D721Med (cell line): Measurements from ENCODE around the gene IRS4.

ENCODE experiments used
- DNase-seq: peaks from one replicate; pipeline ENCODE4 v3.0.0; 2011; ENCODE audit warnings: low spot score; ENCODE audit not compliant: insufficient read length
- FAIRE-seq: peaks from 2 replicates; lab custom pipeline; 2011; peaks lifted over from hg19 to GRCh38; lab: Jason Lieb, UNC
- TF ChIP-seq, protein P1 (sequence below): IDR thresholded peaks from 2 replicates; pipeline ENCODE4 v1.5.1; 2012; ENCODE audit warnings: mild to moderate bottlenecking, control low read depth; ENCODE audit not compliant: insufficient read depth; ENCODE audit errors: missing control alignments

Gene IRS4

DNA sequence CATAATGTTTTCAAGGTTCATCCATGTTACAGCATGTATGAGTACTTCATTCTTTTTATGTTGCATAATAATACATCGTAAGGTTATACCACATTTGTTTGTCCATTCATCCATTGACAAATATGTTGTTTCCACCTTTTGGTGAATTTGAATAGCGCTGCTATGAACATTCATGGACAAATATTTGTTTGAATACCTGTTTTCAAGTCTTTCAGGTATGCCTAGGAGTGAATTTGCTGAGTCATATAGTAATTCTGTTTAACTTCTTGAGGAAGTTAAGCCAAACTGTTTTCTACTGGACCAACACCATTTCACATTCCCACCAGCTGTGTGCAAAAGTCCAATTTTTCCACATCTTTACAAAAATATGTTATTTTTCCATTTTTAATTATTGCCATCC lies 31.5 kb downstream of the IRS4 start:
- TF ChIP-seq, protein P1, sequence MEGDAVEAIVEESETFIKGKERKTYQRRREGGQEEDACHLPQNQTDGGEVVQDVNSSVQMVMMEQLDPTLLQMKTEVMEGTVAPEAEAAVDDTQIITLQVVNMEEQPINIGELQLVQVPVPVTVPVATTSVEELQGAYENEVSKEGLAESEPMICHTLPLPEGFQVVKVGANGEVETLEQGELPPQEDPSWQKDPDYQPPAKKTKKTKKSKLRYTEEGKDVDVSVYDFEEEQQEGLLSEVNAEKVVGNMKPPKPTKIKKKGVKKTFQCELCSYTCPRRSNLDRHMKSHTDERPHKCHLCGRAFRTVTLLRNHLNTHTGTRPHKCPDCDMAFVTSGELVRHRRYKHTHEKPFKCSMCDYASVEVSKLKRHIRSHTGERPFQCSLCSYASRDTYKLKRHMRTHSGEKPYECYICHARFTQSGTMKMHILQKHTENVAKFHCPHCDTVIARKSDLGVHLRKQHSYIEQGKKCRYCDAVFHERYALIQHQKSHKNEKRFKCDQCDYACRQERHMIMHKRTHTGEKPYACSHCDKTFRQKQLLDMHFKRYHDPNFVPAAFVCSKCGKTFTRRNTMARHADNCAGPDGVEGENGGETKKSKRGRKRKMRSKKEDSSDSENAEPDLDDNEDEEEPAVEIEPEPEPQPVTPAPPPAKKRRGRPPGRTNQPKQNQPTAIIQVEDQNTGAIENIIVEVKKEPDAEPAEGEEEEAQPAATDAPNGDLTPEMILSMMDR, result no peak
- DNase-seq, result no peak
- FAIRE-seq, result no peak

DNA sequence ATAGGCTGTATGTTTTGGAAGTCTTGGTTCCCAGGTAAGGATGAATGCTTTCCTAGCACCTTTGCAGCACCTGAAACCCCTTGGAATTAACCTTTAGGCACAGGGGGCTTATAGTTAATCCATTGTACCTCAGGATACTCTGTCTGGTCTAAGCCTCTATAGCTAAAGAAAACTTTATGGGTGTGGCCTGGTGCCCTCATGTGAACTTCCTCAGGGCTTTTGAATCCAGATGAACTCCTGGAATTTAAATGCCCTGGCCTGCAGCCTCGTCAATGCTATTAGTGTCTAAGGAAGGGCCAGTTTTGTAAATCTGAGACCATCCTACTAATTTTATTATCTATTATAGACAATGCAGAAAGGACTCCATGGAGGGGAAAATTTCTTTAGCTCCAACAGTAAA lies 33.8 kb downstream of the IRS4 start:
- FAIRE-seq (no peak), DNase-seq (no peak)
- TF ChIP-seq, protein P1, result no peak

DNA sequence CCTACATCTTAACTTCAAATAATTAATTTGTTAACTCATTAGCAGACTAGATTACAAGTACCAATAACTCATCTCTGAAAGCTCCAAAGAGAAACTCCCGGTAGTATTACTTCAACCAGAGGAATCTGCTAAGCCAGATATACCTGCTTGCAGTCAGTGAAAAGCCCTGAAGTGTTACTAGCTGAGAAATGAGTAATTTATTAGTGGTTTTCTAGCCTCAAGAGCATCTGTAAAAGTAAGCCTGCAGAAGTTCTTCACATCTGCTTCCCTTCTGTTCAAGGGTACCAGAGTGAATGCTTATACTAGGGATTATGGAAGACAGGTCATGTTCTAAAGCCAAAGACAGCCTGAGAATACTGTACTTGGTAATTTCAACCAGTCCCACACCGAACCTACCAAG lies 34.7 kb downstream of the IRS4 start:
- FAIRE-seq (no peak), DNase-seq (no peak)
- TF ChIP-seq, protein P1, result no peak

DNA sequence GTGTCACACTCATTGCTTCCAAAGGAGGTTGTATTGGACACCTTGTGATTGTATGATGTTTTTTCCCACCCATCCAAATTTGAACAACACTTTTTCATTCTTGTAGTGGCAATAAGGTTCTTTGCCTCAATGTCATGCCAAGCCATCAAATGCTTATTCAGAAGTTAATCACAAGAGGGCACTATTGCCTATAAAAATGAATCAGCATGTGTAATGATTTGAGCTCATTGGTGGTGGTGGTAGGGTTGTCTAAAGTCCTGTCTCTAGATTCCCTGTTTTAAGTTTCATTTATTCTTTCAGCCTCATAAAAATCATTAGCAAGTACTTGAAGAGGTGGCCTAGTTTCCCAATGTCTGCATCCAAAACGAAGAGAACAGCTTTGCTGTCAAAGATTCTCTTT lies 37.0 kb downstream of the IRS4 start:
- FAIRE-seq, result peak; percentile 53

DNA sequence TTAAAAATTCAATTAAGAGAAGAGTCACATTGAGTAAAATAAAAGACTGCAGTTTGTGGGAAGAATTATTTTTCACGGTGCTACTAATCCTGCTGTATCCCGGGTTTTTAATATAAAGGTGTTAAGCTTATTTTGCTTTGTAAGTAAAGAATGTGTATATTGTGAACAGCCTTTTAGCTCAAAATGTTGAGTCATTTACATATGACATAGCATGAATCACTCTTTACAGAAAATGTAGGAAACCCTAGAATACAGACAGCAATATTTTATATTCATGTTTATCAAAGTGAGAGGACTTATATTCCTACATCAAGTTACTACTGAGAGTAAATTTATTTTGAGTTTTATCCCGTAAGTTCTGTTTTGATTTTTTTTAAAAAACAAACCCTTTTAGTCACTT lies 39.7 kb downstream of the IRS4 start:
- FAIRE-seq, result no peak
- TF ChIP-seq, protein P1, result no peak
- no peak for DNase-seq

More for the DNA sequence above, 37.0 kb downstream of the IRS4 start:
- TF ChIP-seq, protein P1, result peak; percentile 41
- DNase-seq, result no peak
